HG02759 (cell line): ENCODE data around the gene ASB16.
"Not testable (repeated sequence)": the region's sequence is repeated elsewhere in the genome, so short reads cannot be mapped to it uniquely, and the experiment has no call there.

Experiments used
- ATAC-seq: cut with Tn5 transposase; IDR thresholded peaks from one replicate; pipeline ENCODE4 v1.9.1; 2021; ENCODE audit warnings: mild to moderate bottlenecking, moderate library complexity; ENCODE audit not compliant: unreplicated experiment

ASB16 gene, protein sequence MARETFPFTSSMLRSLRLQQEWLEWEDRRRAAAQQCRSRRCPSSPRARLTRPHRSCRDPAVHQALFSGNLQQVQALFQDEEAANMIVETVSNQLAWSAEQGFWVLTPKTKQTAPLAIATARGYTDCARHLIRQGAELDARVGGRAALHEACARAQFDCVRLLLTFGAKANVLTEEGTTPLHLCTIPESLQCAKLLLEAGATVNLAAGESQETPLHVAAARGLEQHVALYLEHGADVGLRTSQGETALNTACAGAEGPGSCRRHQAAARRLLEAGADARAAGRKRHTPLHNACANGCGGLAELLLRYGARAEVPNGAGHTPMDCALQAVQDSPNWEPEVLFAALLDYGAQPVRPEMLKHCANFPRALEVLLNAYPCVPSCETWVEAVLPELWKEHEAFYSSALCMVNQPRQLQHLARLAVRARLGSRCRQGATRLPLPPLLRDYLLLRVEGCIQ

DNA sequence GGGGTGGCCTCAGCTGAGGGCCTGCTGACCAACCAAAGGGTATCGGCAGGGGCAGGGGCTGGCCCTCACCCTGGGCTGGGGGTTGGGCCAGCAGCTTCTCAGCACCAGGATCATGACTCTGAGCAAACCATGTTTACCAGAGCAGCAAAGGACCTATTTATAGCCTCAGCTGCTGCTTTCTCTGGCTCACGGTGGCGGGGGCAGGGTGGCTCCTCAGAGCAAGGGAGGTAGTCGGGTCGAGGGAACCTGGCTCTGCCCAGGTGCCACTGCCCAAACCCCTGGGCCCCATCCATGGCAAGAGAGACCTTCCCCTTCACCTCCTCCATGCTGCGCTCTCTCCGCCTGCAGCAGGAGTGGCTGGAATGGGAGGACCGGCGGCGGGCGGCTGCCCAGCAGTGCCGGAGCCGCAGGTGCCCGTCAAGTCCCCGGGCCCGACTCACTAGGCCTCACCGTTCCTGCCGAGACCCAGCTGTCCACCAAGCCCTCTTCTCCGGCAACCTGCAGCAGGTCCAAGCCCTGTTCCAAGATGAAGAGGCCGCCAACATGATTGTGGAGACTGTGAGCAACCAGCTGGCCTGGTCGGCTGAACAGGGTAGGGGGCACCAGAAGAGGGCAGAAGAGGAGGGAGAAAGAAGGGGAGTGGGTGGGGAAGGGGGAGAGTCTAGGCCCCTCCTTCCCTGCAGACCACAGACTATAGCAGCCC is at the start of gene ASB16:
ASB16 (plus strand) TSS at position 206 of the 703 bp plus-strand sequence; CDS start at position 292, 86 bp downstream.
- ATAC-seq = no peak

DNA sequence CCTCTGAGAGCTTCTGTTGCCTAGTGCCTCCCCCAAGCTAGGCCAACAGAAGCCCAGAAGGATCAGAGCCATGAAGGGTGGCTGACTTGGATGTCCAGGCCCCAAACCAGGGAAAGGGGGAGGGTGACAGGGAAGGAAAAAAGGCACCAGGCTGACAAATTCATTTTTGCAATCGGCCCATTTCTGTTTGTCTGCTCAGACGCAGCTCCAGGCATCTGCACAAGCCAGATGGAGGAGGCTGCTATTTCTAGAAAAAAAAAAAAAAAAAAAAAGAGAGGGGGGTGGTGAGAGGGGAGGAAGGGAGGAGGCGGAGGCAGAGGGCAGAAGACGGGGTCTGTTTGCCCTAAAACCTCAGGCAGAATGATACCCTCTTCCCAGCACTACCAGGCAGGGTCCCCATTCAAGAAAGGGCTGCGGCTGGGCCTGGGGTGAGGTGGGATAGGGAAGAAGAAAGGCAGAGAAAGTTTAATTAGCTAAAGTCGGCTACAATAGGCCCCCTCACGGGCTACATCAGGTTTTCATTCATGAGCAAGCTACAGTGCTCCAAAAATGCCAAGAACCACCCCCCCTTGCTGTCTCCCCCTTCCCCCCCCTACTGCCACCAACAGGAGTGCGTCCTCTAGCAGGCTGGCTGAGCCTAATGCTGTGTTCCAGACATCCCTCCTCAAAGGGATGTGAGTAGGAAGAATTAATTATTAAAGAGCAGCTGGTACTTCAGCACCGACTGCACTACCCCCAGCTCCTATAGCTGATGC is 49.5 kb upstream of the ASB16 start:
- no peak for ATAC-seq

DNA sequence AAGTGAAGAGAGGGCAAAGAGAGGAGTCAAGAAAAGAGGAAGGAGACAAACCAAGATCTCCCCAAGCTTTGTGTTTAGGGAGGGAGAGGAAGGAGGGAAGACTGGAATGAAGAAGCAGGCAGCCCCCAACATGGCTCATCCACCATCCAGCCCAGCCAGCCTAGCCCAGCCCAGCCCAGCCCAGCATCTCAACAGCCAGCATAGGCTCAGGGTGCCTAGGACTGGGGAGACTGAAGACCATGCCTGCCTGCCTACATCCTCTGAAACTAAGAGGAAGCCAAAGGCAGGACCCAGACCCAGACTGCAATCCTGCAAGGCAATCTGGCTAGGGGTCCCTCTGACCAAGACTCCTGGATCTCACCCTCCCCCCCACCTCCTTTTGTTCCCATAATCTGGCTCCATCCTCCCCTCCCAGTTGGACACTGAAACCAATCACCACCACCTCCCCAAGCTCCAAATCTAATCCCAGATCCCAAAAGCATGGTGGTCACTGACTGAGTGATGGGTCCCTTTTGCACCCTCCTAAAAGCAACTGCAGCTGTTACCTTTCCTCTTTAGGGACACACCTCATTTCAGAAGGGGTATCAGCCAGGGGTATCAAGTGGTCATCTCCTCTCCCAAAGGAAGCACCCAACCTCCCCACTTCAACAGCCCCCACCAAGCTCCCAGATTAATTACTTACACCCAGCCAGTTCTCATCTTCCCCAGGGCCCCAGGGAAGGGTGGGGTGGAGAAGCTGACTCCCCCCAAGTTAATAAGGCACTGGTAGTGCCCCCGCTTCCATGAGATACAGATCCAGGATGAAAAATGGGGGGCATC is 48.3 kb upstream of the ASB16 start:
- no peak for ATAC-seq

DNA sequence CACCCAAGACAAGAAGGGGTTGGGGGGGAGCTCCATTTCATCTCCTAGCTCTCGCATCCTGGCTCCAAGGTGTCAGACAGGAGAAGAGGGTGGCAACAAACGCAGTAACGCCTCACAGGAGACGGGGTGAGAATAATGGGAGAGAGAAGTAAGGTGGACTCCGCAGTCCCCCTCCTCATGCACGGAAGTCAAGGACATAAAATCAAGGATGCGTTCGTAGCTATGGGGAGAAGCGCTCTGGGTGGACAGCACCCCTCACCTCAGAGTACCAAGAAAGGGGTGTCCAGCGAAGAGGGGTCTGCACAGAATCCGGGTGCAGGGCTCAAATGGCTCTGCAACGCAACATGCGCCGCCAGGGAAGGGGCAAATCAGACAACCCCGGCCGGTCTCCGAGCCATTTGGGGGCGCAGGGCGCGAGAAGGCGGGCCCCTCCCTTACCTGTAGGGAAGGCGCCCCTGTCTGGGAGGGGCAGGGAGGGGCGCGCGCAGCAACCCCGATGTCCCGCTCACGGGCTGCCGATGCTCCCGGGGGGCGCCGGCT is 47.6 kb upstream of the ASB16 start:
- peak; percentile 24 for ATAC-seq

DNA sequence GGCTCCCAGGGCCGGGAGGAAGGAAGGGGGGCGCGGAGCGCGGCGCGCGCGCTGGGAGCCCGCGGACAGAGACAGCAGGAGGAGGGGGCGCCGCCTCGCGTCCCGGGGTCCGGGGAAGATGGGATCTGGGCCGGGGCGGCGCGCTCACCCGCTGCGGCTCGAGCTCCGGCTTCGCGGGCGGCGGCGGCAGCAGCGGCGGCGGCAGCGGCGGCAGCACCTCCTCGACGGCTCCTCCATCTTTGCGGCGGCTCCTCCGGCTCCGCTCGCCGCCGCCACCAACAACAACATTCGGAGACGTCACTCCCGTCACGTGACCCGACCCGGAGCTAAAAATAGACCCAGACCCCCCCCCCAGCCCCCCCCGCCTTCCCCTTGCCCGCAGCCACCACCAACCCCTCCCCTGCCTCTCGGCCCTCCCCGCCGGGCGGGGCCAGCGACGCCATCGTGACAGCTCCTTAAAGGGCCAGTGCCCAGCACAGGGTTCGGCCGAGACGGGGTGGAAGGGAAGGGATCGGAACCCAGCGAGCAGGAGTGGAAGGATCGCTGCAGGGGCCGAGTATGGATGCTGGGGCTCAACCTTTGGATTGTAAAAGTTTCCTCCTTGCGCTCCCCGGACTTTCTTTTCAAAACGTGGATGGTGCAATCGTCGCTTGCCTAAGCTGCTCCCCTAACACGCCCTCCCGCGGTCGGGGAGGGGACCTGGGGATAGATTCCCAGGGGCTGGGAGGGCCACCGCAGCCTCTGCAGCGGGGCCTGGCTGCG is 47.0 kb upstream of the ASB16 start, which contains the start of gene HDAC5:
HDAC5 (minus strand) TSS at position 286 of the 762 bp plus-strand sequence. CDS start 6,126 bp downstream, outside the sequence.
- ATAC-seq = peak; percentile 92

DNA sequence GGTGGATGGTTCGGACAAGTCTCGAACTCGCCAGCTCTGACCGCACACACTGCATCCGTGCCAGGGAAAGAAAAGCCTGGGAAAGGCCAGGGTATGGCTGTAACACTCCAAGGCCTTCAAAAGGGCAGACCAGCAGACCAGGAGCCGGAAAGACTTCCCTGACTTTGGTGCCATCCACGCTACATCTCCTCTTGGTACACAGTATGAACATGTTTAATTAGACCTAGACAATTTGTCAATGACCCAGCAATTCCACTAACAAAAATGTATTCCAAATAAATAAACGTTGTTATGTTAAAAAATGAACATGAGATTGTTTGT is 46.4 kb upstream of the ASB16 start:
- no peak for ATAC-seq

DNA sequence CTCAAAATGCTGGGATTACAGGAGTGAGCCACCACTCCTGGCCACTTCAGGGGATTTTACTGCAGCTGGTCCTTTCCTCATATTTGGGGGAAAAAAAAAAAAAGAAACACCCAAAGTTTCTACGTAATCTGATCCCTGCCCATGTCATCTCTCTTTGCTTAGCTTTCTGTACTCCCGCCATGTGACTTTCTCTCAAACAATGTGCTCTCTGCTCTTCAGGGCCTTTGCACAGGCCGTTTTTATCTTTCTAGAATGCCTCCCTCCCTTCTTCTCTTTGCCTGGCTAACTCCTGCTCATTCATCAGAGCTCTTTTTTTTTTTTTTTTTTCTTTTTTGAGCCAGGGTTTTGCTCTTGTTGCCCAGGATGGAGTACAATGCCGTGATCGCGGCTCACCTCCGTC is 42.1 kb upstream of the ASB16 start:
- ATAC-seq = no peak

DNA sequence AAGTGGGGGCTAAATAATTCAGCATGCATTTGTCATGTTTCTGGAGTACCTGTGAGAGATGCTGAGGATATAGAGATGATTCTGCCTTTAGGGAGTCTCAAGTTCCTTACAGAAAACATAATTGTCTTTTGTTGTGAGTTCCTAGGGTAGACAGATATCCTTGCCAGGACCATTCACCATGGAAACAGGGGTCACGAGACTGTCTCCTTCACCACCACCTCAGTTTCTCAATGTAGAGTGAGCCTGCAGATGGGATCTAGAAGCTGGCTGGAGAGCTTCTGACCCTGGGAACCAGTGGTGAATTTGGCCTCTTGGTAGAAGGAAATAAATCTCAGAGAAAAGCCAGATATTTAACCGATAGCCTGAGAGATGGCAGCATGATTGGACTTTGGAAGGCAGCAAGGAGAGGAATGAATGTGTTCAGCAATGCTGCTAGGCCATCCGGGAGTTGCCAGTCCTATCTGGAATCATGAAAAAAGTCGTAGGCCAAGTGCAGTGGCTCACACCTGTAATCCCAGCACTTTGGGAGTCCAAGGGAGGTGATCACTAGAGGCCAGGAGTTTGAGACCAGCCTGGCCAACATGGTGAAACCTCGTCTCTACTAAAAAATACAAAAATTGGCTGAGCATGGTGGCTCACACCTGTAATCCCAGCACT is 39.7 kb upstream of the ASB16 start:
- no peak for ATAC-seq

DNA sequence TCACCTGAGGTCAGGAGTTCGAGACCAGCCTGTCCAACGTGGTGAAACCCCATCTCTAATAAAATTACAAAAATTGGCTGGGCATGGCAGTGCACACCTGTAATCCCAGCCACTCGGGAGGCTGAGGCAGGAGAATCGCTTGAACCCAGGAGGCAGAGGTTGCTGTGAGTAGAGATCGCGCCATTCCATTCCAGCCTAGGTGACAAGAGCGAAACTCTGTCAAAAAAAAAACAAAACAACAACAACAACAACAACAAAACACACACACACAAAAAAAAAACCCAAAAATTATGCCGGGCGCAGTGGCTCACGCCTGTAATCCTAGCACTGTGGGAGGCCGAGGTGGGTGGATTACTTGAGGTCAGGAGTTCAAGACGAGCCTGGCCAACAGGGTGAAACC is 39.1 kb upstream of the ASB16 start:
- not testable (repeated sequence) for ATAC-seq

DNA sequence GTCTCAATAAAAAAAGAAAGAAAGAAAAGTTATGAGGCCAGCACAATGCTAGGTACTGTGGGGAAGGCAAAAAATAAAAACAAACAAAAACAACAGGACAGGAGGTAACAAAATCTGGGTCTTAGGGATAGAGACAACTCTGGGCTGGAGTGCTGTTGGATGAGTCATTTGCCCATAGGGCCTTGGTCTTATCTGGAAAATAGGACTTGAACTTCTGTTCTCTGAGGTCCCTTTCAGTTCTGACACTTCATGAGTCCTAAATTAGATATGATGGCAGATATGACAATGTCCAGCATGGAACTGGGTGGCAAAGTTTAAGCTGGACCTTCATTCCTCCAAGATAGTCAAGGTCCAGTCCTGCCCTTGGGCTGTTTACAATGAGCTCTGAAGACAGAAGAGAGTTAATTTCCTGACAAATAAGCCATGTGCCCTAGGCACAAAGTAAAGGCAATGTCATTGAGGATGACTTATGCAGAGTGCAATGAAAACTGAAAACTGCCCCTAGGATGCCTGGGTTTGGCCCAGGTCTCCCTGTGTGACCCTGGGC is 38.2 kb upstream of the ASB16 start:
- no peak for ATAC-seq

DNA sequence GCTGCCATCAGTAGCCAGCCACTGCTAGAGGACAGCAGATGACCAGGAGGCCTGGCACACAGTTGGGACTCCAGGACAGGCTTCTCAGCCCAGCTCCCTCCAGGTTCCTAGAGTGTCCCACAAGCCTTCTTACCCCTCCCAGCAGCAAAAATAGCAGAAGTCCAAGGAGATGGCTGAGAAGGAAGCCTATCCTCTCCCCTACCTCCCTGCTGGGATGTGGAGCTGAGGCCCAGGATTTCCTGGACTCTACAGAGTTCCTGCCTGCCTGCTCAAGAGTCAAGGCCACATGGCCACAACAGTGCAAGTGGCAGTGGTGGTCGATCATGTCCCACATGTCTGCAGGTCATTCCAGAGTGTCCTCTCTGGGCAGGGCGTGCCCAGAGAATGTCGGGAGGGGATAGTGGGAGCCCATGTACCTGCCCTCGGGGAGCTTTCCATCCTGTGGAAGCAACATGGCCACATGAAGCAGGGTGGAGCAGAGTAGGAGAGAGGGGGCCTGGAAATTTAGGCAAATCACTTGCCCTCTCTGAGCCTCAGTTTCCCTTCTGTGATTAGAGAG is 36.5 kb upstream of the ASB16 start:
- ATAC-seq = no peak

DNA sequence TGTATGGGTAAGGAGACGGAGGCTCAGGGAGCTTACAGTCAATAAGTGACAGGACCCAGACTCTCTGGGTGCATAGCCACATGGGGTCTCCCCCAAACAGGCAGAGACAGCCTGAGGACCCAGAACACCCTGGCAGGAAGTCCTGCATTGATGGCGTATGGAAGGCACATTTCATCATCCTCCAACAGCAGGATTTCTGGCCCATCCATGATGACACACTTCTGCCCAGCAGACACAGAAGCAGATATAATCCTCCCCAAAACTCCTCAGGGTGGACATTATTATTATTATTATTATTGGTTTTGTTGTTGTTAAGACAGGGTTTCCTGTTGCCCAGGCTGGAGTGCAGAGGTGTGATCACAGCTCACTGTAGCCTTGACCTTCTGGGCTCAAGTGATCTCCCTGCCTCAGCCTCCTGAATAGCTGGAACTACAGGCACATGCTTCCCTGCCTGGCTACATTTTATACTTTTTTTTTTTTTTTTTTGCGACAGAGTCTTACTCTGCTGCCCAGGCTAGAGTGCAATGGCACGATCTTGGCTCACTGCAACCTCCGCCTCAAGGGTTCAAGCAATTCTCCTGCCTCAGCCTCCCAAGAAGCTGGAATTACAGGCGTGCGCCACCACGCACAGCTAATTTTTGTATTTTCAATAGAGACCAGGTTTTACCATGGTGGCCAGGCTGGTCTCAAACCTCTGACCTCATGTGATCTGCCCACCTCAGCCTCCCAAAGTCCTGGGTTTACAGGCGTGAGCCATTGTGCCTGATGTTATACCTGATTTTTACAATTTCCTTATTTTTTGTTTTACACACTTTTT is 35.5 kb upstream of the ASB16 start:
- ATAC-seq = no peak

DNA sequence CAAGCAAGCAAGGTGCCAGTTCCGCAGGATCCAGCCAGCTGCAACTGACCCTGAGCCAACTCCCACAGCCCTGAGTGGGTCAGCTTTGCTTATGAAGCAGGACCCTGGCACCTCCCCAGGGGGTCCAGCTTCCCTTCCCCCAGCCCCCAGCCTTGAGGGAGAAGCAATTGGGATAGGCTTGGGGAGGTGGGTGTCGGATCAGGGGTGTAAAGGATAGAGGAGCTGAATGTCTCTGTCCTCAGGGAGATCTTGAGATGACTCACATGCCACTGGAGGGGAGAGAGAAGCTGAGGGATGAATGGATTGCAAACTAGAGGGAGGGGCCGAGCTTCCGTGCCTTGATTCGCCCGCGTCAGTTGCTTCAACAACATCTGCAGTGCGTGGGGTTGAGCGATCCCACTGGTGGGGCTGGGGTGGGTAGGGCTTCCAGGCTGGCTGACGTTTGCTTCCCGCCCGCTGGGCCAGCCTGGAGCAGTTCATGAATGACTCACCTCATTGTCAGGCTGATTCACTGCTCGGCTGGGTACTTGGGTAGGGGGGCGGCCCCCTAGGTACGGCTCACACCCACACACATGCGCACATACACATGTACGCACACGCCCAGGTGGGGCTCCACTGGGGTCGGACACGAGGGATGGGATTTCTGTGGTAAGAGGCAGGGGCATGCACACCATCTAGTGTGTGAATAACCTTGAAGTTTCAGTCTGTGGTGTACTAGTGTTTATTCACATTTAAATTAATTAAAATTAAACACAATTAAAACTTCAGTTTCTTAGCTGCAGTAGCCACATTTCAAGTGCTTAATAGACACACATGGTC is 32.4 kb upstream of the ASB16 start:
- no peak for ATAC-seq

DNA sequence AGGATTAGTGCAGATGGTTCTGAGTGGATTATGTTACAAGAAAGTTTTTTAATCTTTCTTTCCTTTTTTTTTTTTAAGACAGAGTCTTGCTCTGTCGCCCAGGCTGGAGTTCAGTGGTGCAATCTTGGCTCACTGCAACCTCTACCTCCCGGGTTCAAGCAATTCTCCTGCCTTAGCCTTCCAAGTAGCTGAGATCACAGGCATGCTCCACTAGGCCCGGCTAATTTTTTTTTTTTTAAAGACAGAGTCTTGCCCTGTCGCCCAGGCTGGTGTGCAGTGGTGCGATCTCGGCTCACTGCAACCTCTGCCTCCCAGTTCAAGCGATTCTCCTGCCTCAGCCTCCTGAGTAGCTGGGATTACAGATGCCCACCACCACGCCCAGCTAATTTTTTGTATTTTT is 26.6 kb upstream of the ASB16 start:
- ATAC-seq = not testable (repeated sequence)

DNA sequence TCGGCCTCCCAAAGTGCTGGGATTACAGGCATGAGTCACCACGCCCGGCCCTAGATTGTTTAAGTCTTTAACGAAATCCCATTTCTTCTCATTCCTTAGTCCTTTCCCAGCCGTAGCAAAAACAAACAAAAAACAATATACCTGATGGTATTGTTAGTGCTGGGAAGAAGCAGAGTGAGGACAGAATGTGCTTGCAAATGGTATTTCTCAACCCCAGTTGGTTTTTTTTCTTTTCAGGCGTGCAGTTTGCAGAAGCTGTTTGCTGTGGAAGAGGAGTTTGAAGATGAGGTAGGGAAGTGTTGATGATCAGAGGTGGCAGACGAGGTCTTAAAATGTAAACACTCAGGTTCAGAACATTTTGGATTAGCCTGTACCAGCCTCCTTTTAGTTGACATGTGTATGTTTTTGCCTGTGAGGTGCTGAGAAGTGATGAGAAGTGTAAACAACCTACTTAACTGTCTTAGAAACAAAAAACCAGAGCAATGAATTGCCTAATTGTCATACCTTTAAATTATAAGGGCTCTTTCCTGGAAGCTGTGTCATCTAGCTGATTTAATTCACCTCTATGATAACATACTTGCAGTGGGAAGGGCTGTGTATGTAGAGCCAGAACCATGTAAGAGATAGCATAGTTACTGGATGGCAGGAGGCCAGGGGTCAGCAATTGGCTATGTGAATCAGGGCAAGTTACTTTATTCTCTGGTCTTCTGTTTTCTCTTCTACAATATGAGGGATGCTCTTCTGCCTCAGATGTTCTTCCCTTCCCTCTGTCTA is 25.4 kb upstream of the ASB16 start:
- ATAC-seq = no peak
